GM12878 (cell line): Measurements from ENCODE around the gene INO80C.

Experiments
- BRCA1 ChIP-seq: IDR thresholded peaks from 2 replicates; pipeline ENCODE4 v1.6.1; 2011; ENCODE audit warnings: low read depth, low read length, improper control_type of control experiment
- CHD1 ChIP-seq: IDR thresholded peaks from 2 replicates; pipeline ENCODE4 v1.6.1; 2012; ENCODE audit warnings: low read depth, low read length, improper control_type of control experiment
- CREB1 ChIP-seq: IDR thresholded peaks from 2 replicates; pipeline ENCODE4 v1.6.1; 2012; ENCODE audit warnings: low read depth, mild to moderate bottlenecking, inconsistent platforms
- DPF2 ChIP-seq: fragments of 450-650 bp; IDR thresholded peaks from 2 replicates; pipeline ENCODE4 v1.6.1; 2017; ENCODE audit warnings: mild to moderate bottlenecking
- EZH2 ChIP-seq: IDR thresholded peaks from 2 replicates; pipeline ENCODE4 v1.6.1; 2012; ENCODE audit warnings: low read depth, mild to moderate bottlenecking, control low read depth, inconsistent platforms, low read length, borderline replicate concordance; ENCODE audit not compliant: control insufficient read depth
- HCFC1 ChIP-seq: fragments of 150-350 bp; IDR thresholded peaks from 2 replicates; pipeline ENCODE4 v1.6.1; 2014; ENCODE audit warnings: low read length
- MXI1 ChIP-seq: fragments of 150-350 bp; IDR thresholded peaks from 2 replicates; pipeline ENCODE4 v1.6.1; 2011; ENCODE audit warnings: low read depth, mild to moderate bottlenecking, inconsistent platforms, low read length, improper control_type of control experiment
- NFYB ChIP-seq: IDR thresholded peaks from 2 replicates; pipeline ENCODE4 v1.6.1; 2011; ENCODE audit warnings: low read depth, mild to moderate bottlenecking, low read length, improper control_type of control experiment, moderate library complexity; ENCODE audit not compliant: insufficient read depth
- POLR2A ChIP-seq: IDR thresholded peaks from 2 replicates; pipeline ENCODE4 v1.6.1; 2011; ENCODE audit warnings: low read depth, mild to moderate bottlenecking, low read length
- TF ChIP-seq, protein P1 (sequence below), 3 experiments: IDR thresholded peaks in 2 of 3; conservative IDR thresholded peaks in 1 of 3; 2 replicates each; pipeline ENCODE4 v1.5.1; 2011; ENCODE audit warnings: low read depth in 3 of 3, low read length in 3 of 3, mild to moderate bottlenecking in 3 of 3, control low read depth in 2 of 3, moderate library complexity in 2 of 3, inconsistent platforms in 1 of 3, mixed read lengths in 1 of 3; ENCODE audit not compliant: control insufficient read depth in 2 of 3, insufficient read depth in 1 of 3; ENCODE audit errors: extremely low read depth in 1 of 3
- TF ChIP-seq, protein P2 (sequence below): IDR thresholded peaks from 2 replicates; pipeline ENCODE4 v1.6.1; 2012; ENCODE audit warnings: mild to moderate bottlenecking, low read depth, low read length
- TF ChIP-seq, protein P3 (sequence below): IDR thresholded peaks from 2 replicates; pipeline ENCODE4 v1.6.1; 2012; ENCODE audit warnings: low read depth, low read length, improper control_type of control experiment

DNA sequence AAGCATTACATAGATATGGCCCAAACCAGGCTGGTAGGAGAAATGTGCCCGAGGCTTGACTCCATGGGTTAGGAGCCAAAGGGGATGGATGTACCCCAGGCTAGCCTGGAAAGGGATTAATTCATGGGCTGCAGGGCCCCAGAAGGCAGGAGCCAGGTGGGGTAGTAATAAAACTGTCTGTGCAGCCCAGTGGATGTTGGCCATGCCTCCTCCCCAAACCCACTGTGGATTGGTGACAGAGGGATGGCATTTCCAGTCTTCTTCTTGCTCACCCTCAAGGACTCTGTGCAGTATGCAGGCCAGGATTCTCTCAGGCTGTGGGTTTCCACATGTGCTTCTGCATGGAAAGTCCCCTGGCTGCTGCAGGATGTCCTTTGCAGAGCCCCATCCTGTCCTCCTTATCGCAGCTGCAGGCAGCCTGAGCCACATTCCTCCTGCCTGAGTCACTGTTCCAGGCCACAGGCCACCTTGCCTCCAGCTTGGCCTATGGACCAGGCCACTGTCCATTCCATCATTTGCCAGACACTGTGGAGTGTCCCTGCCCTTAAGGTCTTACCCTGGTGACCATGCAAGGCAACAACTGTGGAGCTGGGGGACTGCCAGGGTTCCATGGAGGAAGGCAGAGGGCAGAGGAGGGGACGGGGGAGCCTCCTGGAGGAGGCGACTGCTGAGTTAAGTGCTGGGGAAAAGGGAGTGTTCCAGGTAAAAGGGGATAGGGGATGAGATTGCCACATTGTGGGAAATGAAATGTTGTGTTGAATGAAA, 38.9 kb downstream of the INO80C start:
- TF ChIP-seq CHD1 = no peak
- no peak for TF ChIP-seq MXI1
- no peak for TF ChIP-seq EZH2
- TF ChIP-seq DPF2 = peak; percentile 37; the same call in 1 of the 2 replicates
- TF ChIP-seq, protein P1, sequence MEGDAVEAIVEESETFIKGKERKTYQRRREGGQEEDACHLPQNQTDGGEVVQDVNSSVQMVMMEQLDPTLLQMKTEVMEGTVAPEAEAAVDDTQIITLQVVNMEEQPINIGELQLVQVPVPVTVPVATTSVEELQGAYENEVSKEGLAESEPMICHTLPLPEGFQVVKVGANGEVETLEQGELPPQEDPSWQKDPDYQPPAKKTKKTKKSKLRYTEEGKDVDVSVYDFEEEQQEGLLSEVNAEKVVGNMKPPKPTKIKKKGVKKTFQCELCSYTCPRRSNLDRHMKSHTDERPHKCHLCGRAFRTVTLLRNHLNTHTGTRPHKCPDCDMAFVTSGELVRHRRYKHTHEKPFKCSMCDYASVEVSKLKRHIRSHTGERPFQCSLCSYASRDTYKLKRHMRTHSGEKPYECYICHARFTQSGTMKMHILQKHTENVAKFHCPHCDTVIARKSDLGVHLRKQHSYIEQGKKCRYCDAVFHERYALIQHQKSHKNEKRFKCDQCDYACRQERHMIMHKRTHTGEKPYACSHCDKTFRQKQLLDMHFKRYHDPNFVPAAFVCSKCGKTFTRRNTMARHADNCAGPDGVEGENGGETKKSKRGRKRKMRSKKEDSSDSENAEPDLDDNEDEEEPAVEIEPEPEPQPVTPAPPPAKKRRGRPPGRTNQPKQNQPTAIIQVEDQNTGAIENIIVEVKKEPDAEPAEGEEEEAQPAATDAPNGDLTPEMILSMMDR (IDR thresholded peaks at IDR 0.05 in 2 of 3, conservative IDR thresholded peaks at IDR 0.05 in 1 of 3; ENCODE audit: control insufficient read depth in 2 of 3, extremely low read depth in 1 of 3, insufficient read depth in 1 of 3, low read depth in 3 of 3, low read length in 3 of 3) = no peak
- TF ChIP-seq, protein P2, sequence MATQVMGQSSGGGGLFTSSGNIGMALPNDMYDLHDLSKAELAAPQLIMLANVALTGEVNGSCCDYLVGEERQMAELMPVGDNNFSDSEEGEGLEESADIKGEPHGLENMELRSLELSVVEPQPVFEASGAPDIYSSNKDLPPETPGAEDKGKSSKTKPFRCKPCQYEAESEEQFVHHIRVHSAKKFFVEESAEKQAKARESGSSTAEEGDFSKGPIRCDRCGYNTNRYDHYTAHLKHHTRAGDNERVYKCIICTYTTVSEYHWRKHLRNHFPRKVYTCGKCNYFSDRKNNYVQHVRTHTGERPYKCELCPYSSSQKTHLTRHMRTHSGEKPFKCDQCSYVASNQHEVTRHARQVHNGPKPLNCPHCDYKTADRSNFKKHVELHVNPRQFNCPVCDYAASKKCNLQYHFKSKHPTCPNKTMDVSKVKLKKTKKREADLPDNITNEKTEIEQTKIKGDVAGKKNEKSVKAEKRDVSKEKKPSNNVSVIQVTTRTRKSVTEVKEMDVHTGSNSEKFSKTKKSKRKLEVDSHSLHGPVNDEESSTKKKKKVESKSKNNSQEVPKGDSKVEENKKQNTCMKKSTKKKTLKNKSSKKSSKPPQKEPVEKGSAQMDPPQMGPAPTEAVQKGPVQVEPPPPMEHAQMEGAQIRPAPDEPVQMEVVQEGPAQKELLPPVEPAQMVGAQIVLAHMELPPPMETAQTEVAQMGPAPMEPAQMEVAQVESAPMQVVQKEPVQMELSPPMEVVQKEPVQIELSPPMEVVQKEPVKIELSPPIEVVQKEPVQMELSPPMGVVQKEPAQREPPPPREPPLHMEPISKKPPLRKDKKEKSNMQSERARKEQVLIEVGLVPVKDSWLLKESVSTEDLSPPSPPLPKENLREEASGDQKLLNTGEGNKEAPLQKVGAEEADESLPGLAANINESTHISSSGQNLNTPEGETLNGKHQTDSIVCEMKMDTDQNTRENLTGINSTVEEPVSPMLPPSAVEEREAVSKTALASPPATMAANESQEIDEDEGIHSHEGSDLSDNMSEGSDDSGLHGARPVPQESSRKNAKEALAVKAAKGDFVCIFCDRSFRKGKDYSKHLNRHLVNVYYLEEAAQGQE = no peak
- TF ChIP-seq CREB1 = no peak
- TF ChIP-seq HCFC1 = no peak
- no peak for TF ChIP-seq NFYB
- TF ChIP-seq, protein P3, sequence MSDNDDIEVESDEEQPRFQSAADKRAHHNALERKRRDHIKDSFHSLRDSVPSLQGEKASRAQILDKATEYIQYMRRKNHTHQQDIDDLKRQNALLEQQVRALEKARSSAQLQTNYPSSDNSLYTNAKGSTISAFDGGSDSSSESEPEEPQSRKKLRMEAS = no peak
- no peak for TF ChIP-seq BRCA1
- TF ChIP-seq POLR2A = no peak
